Ramos (cell line): Measurements from ENCODE around the gene SLC7A1.

Experiments used
- in situ Hi-C: fragments of 300-500 bp; cut with MboI; formaldehyde crosslinking; loops from one replicate; pipeline ENCODE4 v1.14.3; 2022; ENCODE audit warnings: low sequenced_read_pairs; ENCODE audit not compliant: unreplicated experiment

Gene SLC7A1

DNA sequence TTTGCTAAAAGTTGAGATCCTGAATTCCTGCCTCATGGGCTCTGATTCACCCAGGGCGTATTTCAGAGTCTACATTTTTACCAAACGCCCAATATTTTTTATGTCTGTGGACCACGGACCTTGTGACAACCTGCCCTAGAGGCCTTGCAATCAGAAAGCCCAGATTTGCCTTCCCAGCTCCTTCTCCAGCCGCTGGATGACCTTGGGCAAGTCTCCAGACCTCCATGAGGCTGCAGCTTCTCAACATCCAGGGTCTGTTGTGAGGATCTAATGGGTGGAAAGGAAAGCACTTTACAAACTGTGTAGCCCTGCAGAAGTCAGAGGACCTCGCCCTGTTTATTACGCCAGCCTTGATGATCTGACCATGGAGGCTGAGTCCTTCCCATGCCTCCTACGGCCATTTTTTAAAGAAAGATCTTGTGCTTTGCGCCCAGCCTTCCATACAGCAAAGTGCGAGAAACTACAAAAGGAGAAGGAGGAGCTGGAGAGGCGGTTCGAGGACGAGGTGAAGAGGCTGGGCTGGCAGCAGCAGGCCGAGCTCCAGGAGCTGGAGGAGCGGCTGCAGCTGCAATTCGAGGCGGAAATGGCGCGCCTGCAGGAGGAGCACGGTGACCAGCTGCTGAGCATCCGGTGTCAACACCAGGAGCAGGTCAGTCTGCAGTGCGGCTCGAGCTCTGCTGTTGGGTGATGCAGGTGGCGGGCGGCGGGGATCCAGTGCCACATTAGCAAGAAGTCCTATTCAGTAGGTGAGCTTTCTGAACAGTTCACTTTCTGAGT is 115.6 kb downstream of the SLC7A1 start:
- in situ Hi-C loops: no loop called here

GRCh38 chr13:29476046-29476445 is 119.4 kb downstream of the SLC7A1 start:
- in situ Hi-C loops: no loop called here

DNA sequence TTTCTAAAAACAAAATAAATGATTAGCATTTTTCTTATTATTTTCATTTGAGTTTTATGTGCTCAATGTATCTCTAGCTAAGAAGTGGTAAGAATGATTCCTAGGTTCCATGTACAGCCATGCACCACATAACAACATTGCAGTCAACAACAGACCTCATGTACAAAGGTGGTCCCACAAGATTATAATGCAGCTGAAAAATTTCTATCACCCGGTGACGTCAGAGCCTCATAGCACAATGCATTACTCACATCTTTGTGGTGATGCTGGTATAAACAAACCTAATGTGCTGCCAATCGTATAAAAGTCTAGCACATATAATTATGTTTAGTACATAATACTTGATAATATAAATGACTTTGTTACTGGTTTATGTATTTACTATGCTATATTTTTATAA is 120.5 kb downstream of the SLC7A1 start:
- in situ Hi-C loops: no loop called here

- in situ Hi-C loops: no loop called here
These were observed 122.3 kb downstream of the SLC7A1 start for GRCh38 chr13:29473166-29473565.

DNA sequence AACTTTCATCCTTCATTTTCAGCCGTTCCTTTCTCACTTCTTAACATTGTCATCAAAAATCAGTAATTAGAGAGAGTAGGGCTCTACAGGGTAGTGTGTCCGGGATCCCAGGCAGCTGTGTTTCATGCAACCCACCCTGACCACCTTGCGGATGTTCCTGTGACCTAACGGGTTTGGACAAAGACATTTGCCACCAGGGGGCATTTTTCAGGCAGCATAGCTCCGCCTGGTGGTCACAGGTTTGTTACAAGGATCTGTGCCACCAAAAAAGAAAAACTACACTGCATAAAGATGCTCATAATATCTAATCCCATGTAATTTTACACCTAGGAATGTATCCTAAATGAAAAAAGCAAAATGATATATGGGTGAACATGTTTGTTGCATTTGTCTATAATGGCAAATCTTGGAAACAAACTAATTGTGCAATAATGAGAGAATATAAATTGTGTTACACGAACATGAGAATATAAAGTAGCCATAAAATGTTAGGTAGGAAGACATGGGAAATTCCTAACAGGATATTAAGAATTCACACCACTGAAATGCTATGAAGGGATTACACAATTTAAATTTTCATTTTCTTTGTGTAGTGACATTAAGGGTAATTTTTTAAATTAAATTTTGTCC is 123.0 kb downstream of the SLC7A1 start:
- in situ Hi-C loops: no loop called here

- in situ Hi-C loops: no loop called here
These were observed 123.9 kb downstream of the SLC7A1 start for GRCh38 chr13:29471551-29471950.

- in situ Hi-C loops: no loop called here
These were observed 129.7 kb downstream of the SLC7A1 start for GRCh38 chr13:29465741-29466293.

GRCh38 chr13:29464105-29464679 is 131.3 kb downstream of the SLC7A1 start:
- in situ Hi-C loops: no loop called here

GRCh38 chr13:29459813-29460355 is 135.6 kb downstream of the SLC7A1 start:
- in situ Hi-C loops: no loop called here
